CD4-positive, CD25-positive, alpha-beta regulatory T cell (primary cell): ENCODE data around the gene LSP1. TPM values are rescaled to one million over a fixed set of nuclear protein-coding genes. Genes with fewer than 3 reads are reported as not detected.

Experiments
- ATAC-seq, 2 donors: fragments of 150-1000 bp; cut with Tn5 transposase; one replicate each; pipeline ENCODE4 v1.10.0; 2021; ENCODE audit warnings: low read depth in 2 of 2, moderate number of reproducible peaks in 2 of 2, moderate library complexity in 1 of 2
- DNase-seq, 3 donors: peaks; one replicate each; pipeline versions ENCODE4 v3.0.0 to v3.0.0-alpha.2; 2012 to 2022; ENCODE audit warnings: mixed read lengths in 1 of 3
- H3K27ac ChIP-seq: one replicate; pipeline ENCODE4 v1.7.0; 2013; ENCODE audit warnings: mild to moderate bottlenecking, low read length; ENCODE audit not compliant: insufficient read depth, poor library complexity, severe bottlenecking
- H3K27me3 ChIP-seq: one replicate; pipeline ENCODE4 v1.7.0; 2013; ENCODE audit warnings: low read length; ENCODE audit not compliant: control insufficient read depth, insufficient read depth
- H3K36me3 ChIP-seq: one replicate; pipeline ENCODE4 v1.7.0; 2013; ENCODE audit warnings: mild to moderate bottlenecking, low read length, moderate library complexity; ENCODE audit not compliant: control insufficient read depth, insufficient read depth
- H3K4me1 ChIP-seq: 2 replicates; pipeline ENCODE4 v1.7.0; 2013; ENCODE audit warnings: mild to moderate bottlenecking, low read length; ENCODE audit not compliant: insufficient read depth, control insufficient read depth, poor library complexity, severe bottlenecking
- H3K4me3 ChIP-seq: one replicate; pipeline ENCODE4 v1.7.0; 2013; ENCODE audit warnings: low read depth, mild to moderate bottlenecking, low read length, moderate library complexity
- H3K9me3 ChIP-seq, 2 experiments: 1 replicate in 1 of 2; 2 replicates in 1 of 2; pipeline ENCODE4 v1.7.0; 2013; ENCODE audit warnings: low read length in 2 of 2, mild to moderate bottlenecking in 1 of 2, moderate library complexity in 1 of 2; ENCODE audit not compliant: control insufficient read depth in 2 of 2
- H3K27ac Mint-ChIP-seq, 3 donors: one replicate each; pipeline ENCODE4 v1.8.0; 2020 to 2022; ENCODE audit warnings: mild to moderate bottlenecking in 3 of 3, mixed read lengths in 3 of 3, moderate library complexity in 2 of 3
- H3K27me3 Mint-ChIP-seq: one replicate; pipeline ENCODE4 v1.8.0; 2022; ENCODE audit warnings: mild to moderate bottlenecking, mixed read lengths
- H3K36me3 Mint-ChIP-seq: one replicate; pipeline ENCODE4 v1.8.0; 2020; ENCODE audit warnings: mixed read lengths
- H3K4me1 Mint-ChIP-seq, 4 donors: one replicate each; pipeline ENCODE4 v1.8.0; 2020 to 2022; ENCODE audit warnings: mixed read lengths in 4 of 4, mild to moderate bottlenecking in 1 of 4
- H3K4me3 Mint-ChIP-seq, 4 donors: one replicate each; pipeline ENCODE4 v1.8.0; 2020 to 2022; ENCODE audit warnings: mild to moderate bottlenecking in 4 of 4, mixed read lengths in 4 of 4, moderate library complexity in 3 of 4
- H3K9me3 Mint-ChIP-seq, 7 donors: one replicate each; pipeline ENCODE4 v1.8.0; 2020 to 2022; ENCODE audit warnings: mixed read lengths in 7 of 7, mild to moderate bottlenecking in 3 of 7, moderate library complexity in 2 of 7
- polyA plus RNA-seq, 4 donors: library from polyadenylated mRNA; unstranded; fragments of 300-500 nt; fragmentation: Illumina TruSeq; gene quantifications; one replicate each; pipeline ENCODE4 v1.2.3, GENCODE V29; 2021
- total RNA-seq: library from RNA; stranded (reverse); gene quantifications from one replicate; pipeline ENCODE4 v1.2.3, GENCODE V29; 2022

Gene LSP1
- total and polyA plus RNA-seq, 5 donors from 2014 or later, result 381 to 514 (median 452) TPM

DNA sequence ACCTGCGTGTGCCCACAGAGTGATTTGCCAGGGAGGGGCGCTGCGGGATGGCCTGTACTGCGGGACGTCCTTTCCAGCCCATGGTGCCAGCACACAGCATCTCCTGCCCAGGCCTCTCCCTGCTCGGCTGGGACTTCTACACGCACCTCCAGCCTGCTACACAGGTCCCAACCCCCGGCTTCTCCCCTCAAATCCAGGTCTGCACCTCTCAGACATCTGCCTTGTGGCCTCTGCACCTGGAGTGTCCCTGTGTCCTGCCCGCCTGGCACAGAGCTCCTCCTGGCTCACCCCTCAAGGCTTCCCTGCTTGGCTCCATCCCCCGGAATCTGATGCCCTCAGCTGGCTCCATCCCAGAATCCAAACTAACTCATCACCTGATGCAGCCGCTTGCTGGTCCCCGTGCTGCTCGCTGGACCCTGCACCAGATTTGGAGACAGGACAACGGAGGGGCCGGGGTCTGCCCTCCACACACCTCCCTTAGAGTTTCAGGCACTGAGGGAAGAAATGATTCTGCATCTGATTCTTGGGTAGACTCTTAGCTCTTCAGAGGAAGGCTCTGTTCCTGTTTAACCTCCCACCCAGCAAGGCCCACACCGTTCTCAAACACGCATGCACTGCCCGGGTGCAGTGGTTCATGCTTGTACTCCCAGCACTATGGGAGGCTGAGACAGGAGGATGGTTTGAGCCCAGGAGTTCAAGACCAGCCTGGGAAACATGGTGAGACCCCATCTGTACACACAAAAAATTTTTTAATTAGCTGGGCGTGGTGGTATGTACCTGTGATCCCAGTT, 4.0 kb upstream of the LSP1 start:
- Mint-ChIP-seq H3K27me3 (peaks cover 7% of the 10 kb centered on the region), H3K36me3 (peaks cover 4% of the 10 kb centered on the region), H3K4me3 (peak overlapping the region in 2 of 4 donors; percentile 69 to 79), H3K9me3 (no peaks in the 10 kb centered on the region), H3K27ac (peak overlapping the region; percentile 47 to 96 (median 79)), H3K4me1 (peaks cover 12 to 91% (median 40%) of the 10 kb centered on the region in 4 donors)
- H3K9me3 ChIP-seq, result no peaks in the 10 kb centered on the region
- H3K27me3 ChIP-seq, result no peaks in the 10 kb centered on the region
- no peaks in the 10 kb centered on the region for H3K36me3 ChIP-seq
- H3K27ac ChIP-seq, result no peak overlapping the region
- H3K4me1 ChIP-seq, result peaks cover 90% of the 10 kb centered on the region
- DNase-seq, result no peak
- ATAC-seq, result no peak
- no peak overlapping the region for H3K4me3 ChIP-seq

DNA sequence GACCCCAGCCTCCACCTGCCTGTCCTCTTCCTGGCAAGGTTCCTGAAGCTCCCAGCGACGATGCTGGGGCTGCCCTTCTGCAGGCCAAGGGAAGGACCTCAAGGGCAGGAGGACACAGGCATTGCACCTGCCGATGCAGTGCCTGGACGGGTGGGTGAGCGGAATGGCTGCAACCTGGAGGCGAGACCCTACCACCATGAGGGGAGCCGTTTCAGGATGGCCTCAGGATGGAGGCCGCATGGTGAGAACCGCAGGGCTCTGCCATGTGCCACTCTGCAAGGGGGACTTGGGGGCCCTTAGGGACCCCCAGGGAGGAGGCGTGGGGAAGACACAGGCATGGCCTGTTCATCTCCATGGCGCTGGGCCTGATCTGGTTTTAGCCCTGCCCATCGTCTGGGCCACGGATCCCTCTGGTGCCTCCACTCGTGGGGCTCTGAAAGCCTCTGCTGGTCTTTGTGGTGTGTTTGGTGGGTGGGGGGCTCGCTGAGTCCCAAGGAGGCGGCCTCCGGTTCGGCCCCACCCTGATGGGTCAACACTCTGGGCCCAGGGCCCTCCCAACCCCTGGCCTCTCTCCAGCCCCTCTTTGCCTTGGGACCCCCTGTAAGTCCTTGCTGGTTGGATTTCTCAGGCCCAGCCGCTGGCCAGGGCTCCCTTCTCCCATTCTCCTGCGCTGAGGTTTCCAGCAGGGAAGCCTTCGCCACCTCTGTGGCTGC, 1.3 kb upstream of the LSP1 start:
- H3K9me3 ChIP-seq, result no peaks in the 10 kb centered on the region
- peak overlapping the region; percentile 96 to 99 (median 99) for H3K27ac Mint-ChIP-seq
- H3K4me1 Mint-ChIP-seq, result peaks cover 0 to 79% (median 28%) of the 10 kb centered on the region in 4 donors
- peaks cover 4% of the 10 kb centered on the region for H3K36me3 Mint-ChIP-seq
- H3K9me3 Mint-ChIP-seq, result no peaks in the 10 kb centered on the region
- H3K27ac ChIP-seq, result peak overlapping the region; percentile 84
- no peaks in the 10 kb centered on the region for H3K36me3 ChIP-seq
- peaks cover 88% of the 10 kb centered on the region for H3K4me1 ChIP-seq
- peaks cover 7% of the 10 kb centered on the region for H3K27me3 Mint-ChIP-seq
- no peak for ATAC-seq
- peak in 1 of 3 donors; percentile 17 for DNase-seq
- no peaks in the 10 kb centered on the region for H3K27me3 ChIP-seq
- H3K4me3 Mint-ChIP-seq, result peak overlapping the region; percentile 98 to 100 (median 100)
- H3K4me3 ChIP-seq, result peak overlapping the region; percentile 81

DNA sequence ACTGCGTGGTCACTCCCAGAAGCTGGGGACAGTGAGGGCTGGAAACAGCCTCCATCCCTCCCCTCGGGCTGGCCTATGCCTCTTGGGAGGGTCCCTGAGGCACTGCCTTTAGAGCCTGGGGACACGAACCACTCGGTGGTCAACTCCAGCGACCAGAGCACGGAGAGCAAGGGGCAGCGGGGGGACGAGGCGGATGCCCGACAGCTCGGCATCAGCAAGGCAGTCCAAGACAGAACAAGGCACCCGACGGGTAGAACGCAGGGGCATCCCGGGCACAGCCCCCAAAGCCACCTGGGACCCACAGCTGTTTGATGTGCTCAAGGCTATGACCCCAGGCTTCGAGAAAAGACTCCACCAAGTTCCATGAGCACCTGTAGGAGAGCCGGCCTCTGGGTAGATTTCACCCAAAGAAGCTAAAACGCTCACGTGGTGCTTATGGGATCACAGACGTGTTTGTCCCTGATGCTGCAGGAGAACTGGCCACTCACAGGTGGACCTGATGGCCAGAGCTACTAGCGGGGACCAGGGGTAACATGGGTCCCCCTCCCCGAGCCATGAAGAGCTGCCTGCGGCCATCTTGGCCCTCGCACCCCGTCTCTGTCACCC, 510 bp upstream of the LSP1 start:
- Mint-ChIP-seq H3K9me3 (no peaks in the 10 kb centered on the region), H3K27me3 (peaks cover 7% of the 10 kb centered on the region), H3K4me3 (peak overlapping the region; percentile 99 to 100 (median 100)), H3K27ac (peak overlapping the region; percentile 96 to 99 (median 99)), H3K36me3 (peaks cover 4% of the 10 kb centered on the region), H3K4me1 (peaks cover 0 to 73% (median 27%) of the 10 kb centered on the region in 4 donors)
- Histone ChIP-seq H3K27ac (peak overlapping the region; percentile 84), H3K36me3 (peaks cover 2% of the 10 kb centered on the region), H3K4me3 (peak overlapping the region; percentile 81), H3K27me3 (no peaks in the 10 kb centered on the region), H3K4me1 (peaks cover 88% of the 10 kb centered on the region), H3K9me3 (no peaks in the 10 kb centered on the region)
- ATAC-seq (no peak), DNase-seq (no peak)

DNA sequence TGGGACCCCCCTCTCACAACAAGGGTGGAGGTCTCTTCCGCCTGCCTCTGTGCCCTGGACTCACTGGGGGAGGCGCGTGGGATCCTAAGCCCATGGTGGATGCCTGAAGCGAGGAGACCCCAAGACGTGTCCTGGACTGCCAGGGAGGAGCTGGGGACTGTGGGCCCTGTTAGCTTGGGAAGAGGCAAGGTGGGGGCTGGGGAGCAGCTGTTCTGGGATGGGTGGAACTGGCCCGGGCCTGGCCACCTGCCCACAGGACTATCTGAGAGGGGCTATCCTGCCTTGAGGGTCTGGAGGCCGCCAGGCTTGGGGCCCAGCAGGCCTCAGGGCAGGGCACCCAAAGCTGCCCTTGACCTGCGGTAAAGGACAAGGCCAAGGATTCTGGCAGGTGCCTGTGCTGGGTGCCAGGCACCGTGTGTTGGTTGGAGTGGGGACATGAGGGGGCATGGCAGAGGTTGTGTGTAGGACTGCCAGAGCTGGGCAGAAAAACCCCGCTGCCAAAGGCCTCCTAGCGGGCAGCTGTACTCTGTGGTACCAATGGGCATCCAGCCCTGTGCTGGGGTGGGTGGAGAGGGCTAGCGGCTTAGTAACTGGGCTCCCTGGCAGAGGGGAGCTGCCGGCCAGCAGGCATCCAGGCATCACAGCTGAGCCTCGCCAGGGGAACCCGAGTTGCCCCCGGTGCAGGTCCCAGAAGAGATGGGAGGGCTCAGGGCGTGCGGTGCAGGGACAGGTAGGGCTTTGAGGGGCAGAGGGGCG, 670 bp downstream of the LSP1 start:
- Histone ChIP-seq H3K36me3 (peaks cover 3% of the 10 kb centered on the region), H3K4me1 (peaks cover 88% of the 10 kb centered on the region), H3K27ac (peak overlapping the region; percentile 84), H3K9me3 (no peaks in the 10 kb centered on the region), H3K4me3 (peak overlapping the region; percentile 81), H3K27me3 (no peaks in the 10 kb centered on the region)
- Mint-ChIP-seq H3K36me3 (peaks cover 4% of the 10 kb centered on the region), H3K9me3 (no peaks in the 10 kb centered on the region), H3K27ac (peak overlapping the region; percentile 96 to 99 (median 99)), H3K4me3 (peak overlapping the region; percentile 99 to 100 (median 100)), H3K4me1 (peaks cover 0 to 77% (median 29%) of the 10 kb centered on the region in 4 donors), H3K27me3 (peaks cover 7% of the 10 kb centered on the region)
- ATAC-seq, result no peak
- peak in 2 of 3 donors; percentile 27 to 49 for DNase-seq

DNA sequence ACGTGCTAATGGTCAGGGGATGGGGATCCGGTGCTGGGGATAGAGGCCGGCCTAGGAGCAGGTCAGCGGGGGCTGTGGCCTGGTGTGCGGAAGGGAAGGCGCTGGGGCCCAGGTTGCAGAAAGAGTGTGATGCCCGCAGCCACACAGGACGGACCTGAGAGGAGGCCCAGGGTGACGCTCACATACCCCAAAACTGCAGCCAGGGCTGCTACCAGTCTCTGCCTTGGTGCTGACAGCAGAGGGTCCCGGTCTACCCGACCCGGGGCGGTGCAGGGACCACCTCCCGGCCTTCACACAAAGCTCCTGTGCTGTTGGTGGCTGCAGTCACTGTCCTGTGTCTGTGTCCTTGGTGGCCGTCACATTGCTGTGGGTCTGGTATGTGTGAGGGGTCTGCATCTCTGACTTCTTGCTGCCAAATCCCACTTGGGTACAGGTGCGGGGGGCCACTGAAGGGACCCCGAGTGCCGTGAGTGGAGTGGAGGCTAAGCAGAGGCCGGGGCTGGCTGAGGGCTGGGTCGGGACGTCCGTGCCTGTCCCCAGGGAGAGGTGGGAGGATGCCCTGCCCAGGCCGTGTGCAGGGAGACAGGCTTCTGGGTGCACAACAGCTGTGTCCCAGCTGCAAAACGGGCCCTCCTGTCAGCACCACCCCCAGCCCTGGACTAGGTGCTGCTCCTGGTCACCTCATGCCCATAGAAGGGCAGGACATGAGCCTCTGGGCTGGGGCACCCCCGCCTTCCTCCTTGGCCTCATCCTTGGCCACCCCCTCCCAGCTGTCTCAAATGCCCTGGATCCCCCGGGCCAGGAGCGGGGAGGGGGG, 1.5 kb downstream of the LSP1 start:
- DNase-seq (peak in 1 of 3 donors; percentile 35), ATAC-seq (no peak)
- Histone ChIP-seq H3K27me3 (no peaks in the 10 kb centered on the region), H3K9me3 (no peaks in the 10 kb centered on the region), H3K4me1 (peaks cover 88% of the 10 kb centered on the region), H3K4me3 (peak overlapping the region; percentile 81), H3K27ac (peak overlapping the region; percentile 61), H3K36me3 (peaks cover 3% of the 10 kb centered on the region)
- peaks cover 7% of the 10 kb centered on the region for H3K27me3 Mint-ChIP-seq
- no peaks in the 10 kb centered on the region for H3K9me3 Mint-ChIP-seq
- H3K27ac Mint-ChIP-seq, result peak overlapping the region; percentile 96 to 99 (median 99)
- peak overlapping the region; percentile 99 to 100 (median 100) for H3K4me3 Mint-ChIP-seq
- peaks cover 4% of the 10 kb centered on the region for H3K36me3 Mint-ChIP-seq
- H3K4me1 Mint-ChIP-seq, result peaks cover 0 to 74% (median 30%) of the 10 kb centered on the region in 4 donors

DNA sequence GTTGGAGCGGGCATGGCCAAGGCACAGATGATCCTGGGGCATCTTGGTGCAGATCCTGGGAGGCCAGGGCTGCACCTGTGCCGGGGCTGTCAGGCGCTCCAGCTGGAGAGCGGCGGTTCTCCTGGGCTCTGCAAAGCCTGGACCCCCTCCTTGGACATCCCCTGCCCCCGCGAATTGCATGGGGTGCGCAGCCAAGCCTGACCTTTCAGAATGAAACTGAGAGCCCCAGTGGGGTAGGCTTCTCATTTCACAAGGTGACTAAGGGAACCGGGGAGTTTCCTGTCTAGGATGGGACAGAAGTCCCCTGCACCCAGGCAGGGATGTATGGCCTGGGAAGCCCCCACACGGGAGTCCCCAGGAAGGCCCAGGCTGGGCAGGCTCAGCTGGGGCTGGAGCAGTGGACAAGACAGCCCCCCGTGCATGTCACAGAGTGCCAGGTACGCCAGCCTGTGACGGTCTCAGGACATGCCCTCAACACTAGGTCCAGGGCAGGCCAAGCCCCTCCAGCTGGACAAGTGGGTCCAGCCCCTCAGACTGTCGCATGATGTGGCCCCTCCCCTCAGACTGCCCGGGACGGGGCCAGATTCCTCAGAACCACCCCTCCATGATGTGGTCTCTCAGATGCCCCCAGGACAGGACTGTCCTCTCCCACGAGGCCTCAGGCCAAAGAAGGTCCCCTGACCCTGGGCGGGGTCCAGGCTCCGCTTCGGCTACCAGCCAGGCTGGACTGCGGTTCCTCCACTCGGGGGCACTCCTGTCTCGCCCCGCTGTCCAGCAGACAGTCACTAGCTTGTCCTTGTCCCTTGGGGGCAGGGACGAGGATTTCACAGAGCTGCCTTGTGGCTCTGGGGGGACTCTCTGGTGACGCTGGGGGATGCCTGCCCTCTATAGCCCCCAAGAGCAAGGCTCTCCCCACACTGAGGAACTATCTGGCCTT, 2.3 kb downstream of the LSP1 start:
- no peaks in the 10 kb centered on the region for H3K9me3 ChIP-seq
- no peaks in the 10 kb centered on the region for H3K9me3 Mint-ChIP-seq
- peaks cover 4% of the 10 kb centered on the region for H3K36me3 Mint-ChIP-seq
- H3K27ac Mint-ChIP-seq, result peak overlapping the region; percentile 23 to 63 (median 59)
- H3K27me3 ChIP-seq, result no peaks in the 10 kb centered on the region
- H3K4me1 Mint-ChIP-seq, result peaks cover 0 to 65% (median 26%) of the 10 kb centered on the region in 4 donors
- peak in 1 of 3 donors; percentile 31 for DNase-seq
- peak overlapping the region; percentile 61 for H3K27ac ChIP-seq
- H3K4me3 ChIP-seq, result peak overlapping the region; percentile 26
- H3K36me3 ChIP-seq, result peaks cover 3% of the 10 kb centered on the region
- ATAC-seq, result no peak
- peak overlapping the region; percentile 99 to 100 (median 100) for H3K4me3 Mint-ChIP-seq
- peaks cover 7% of the 10 kb centered on the region for H3K27me3 Mint-ChIP-seq
- H3K4me1 ChIP-seq, result peaks cover 86% of the 10 kb centered on the region
